Heart left ventricle (tissue), 16 donors: Measurements from ENCODE around the gene CD40. TPM values are rescaled to one million over a fixed set of nuclear protein-coding genes. Genes with fewer than 3 reads are reported as not detected.
"Not testable (repeated sequence)": the region's sequence is repeated elsewhere in the genome, so short reads cannot be mapped to it uniquely, and the experiment has no call there.

Experiments used
- ATAC-seq, 4 donors: fragments of 200-7000 bp; cut with Tn5 transposase; one replicate each; pipeline ENCODE4 v1.9.1; 2020 to 2022; ENCODE audit warnings: moderate library complexity in 4 of 4, mild to moderate bottlenecking in 3 of 4, moderate number of reproducible peaks in 1 of 4
- DNase-seq, 5 donors: peaks; one replicate each; pipeline ENCODE4 v3.0.0-alpha.2; 2020
- H3K27ac ChIP-seq, 12 donors: fragments of 200-600 bp; sonication (generic) in 4 of 12; one replicate each; pipeline versions ENCODE4 v1.5.0 to v1.8.0; 2016 to 2022; ENCODE audit warnings: mild to moderate bottlenecking in 2 of 12
- H3K27me3 ChIP-seq, 9 donors: fragments of 200-600 bp; sonication (generic) in 2 of 9; one replicate each; pipeline versions ENCODE4 v1.5.1 to v1.8.0; 2016 to 2022; ENCODE audit warnings: mild to moderate bottlenecking in 3 of 9
- H3K36me3 ChIP-seq, 9 donors: fragments of 200-600 bp; sonication (generic) in 2 of 9; one replicate each; pipeline versions ENCODE4 v1.5.0 to v1.8.0; 2018 to 2022; ENCODE audit warnings: mild to moderate bottlenecking in 2 of 9
- H3K4me1 ChIP-seq, 12 donors: fragments of 200-600 bp; sonication (generic) in 4 of 12; one replicate each; pipeline versions ENCODE4 v1.5.0 to v1.8.0; 2016 to 2022; ENCODE audit warnings: mild to moderate bottlenecking in 3 of 12
- H3K4me3 ChIP-seq, 12 donors: fragments of 200-600 bp; sonication (generic) in 4 of 12; one replicate each; pipeline versions ENCODE4 v1.5.0 to v1.8.0; 2017 to 2022; ENCODE audit warnings: mild to moderate bottlenecking in 9 of 12, moderate library complexity in 4 of 12
- H3K9me3 ChIP-seq, 12 donors: fragments of 200-600 bp; sonication (generic) in 4 of 12; one replicate each; pipeline versions ENCODE4 v1.5.0 to v1.8.0; 2016 to 2022; ENCODE audit warnings: mild to moderate bottlenecking in 1 of 12
- CTCF ChIP-seq, 12 donors: fragments of 200-600 bp; sonication (generic) in 4 of 12; IDR thresholded peaks; one replicate each; pipeline versions ENCODE4 v1.5.0 to v1.8.0; 2018 to 2022; ENCODE audit warnings: antibody characterized with exemption in 12 of 12, mild to moderate bottlenecking in 5 of 12
- POLR2A ChIP-seq, 2 donors: fragments of 450-650 bp; IDR thresholded peaks; one replicate each; pipeline ENCODE4 v1.6.1; 2017; ENCODE audit warnings: antibody characterized with exemption in 2 of 2, mild to moderate bottlenecking in 2 of 2, moderate library complexity in 2 of 2
- WGBS, 4 donors: extraction: QIAGEN DNeasy Blood & Tissue Kit in 2 of 4; methylation state at CpG; one replicate each; pipeline versions ENCODE4 v1.1.5 to v1.1.7; 2013 to 2018; 5-methylcytosine and 5-hydroxymethylcytosine counted together
- intact Hi-C, 10 donors: fragments of 100-400 bp; cut with DNase I; formaldehyde crosslinking; loops; one replicate each; pipeline versions ENCODE4 v1.11.1 to v1.14.2; 2022
- polyA plus RNA-seq, 2 donors: library from polyadenylated mRNA; stranded (reverse); fragments of 200-250 nt; gene quantifications; one replicate each; pipeline ENCODE4 v1.2.3, GENCODE V29; 2013
- total RNA-seq, 9 donors: library from RNA; depleted of rRNA in 2 of 9; stranded (reverse); fragments of >200 nt in 2 of 9; fragmentation: NEBNext Ultra II Directional in 3 of 9; extraction: Animal tissue kit (Norgen Biotek cat#: 25700) in 3 of 9; gene quantifications; one replicate each; pipeline versions ENCODE4 v1.1.0 to v1.2.4, GENCODE V29; 2016 to 2023
- donor health status: ischemic (EF 13 %, LVEDD 7.1; RV severe dilation, severe dysfunction).
- donor health status: healthy with polysubstance abuse.
- donor health status: DM: no; HTN: yes; CAD: no.
- donor health status: DM: no; HTN: no; CAD: no.
- donor health status: ischemic (EF 25% LVEDD 6.9; RV normal size, moderate dysfunction).
- donor health status: ischemic (EF 25% LVEDD 5.7; RV mildly dilated, moderate dysfunction).
- donor health status: healthy.
- donor health status: DM: yes; HTN: yes; CAD: no.
- donor health status: ischemic (EF 35%, LVEDD 5.7; RV mildly dilated, moderate dysfunction).
- donor health status: nonischemic (EF 11% LVEDD 7.7; RV severe dilation, severe dysfunction).
- donor health status: DM: yes; HTN: yes; CAD: no.
- donor health status: PGD.
- donor health status: ischemic (EF 29% LVEDD 5.4; RV normal size, mild dysfunction).
- donor health status: nonischemic (EF 23%, LVEDD 6.1; RV moderate dilation, normal function).

The CD40 gene
- total and polyA plus RNA-seq, 11 donors = 3.5 to 38.3 (median 5.5) TPM

DNA sequence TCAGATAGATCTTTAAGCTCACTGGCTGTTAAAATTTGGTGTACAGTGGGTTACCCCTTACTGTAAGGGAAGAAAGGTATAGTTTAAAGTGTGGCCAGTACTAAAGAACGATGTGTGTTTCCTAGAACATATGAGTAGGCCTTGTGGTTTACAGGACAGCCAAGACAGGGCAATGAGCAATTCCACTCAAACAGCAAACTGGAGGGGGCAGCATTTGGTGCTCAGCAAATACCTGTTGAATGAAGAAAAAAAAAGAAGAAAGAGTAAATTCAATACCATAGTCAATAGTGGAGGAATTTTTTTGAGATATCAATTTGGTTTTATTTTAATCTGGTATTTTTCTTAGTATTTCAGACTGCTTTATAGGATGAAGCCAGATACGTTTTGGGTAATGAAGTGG lies 24.6 kb upstream of the CD40 start:
- Histone ChIP-seq H3K4me1 (peaks cover 0 to 12% (median 8%) of the 10 kb centered on the region in 12 donors), H3K9me3 (no peaks in the 10 kb centered on the region), H3K4me3 (no peak overlapping the region), H3K36me3 (no peaks in the 10 kb centered on the region), H3K27me3 (peaks cover 0 to 17% (median 7%) of the 10 kb centered on the region in 9 donors), H3K27ac (no peak overlapping the region)
- intact Hi-C loops = no loop called here
- ATAC-seq (no peak), DNase-seq (no peak)
- 74 to 80% (median 76%) methylated on average over 2 of the region's 2 CpGs for WGBS, 4 donors
- no peak for TF ChIP-seq POLR2A (IDR thresholded peaks at IDR 0.05)
- no peak for TF ChIP-seq CTCF (IDR thresholded peaks at IDR 0.05)

DNA sequence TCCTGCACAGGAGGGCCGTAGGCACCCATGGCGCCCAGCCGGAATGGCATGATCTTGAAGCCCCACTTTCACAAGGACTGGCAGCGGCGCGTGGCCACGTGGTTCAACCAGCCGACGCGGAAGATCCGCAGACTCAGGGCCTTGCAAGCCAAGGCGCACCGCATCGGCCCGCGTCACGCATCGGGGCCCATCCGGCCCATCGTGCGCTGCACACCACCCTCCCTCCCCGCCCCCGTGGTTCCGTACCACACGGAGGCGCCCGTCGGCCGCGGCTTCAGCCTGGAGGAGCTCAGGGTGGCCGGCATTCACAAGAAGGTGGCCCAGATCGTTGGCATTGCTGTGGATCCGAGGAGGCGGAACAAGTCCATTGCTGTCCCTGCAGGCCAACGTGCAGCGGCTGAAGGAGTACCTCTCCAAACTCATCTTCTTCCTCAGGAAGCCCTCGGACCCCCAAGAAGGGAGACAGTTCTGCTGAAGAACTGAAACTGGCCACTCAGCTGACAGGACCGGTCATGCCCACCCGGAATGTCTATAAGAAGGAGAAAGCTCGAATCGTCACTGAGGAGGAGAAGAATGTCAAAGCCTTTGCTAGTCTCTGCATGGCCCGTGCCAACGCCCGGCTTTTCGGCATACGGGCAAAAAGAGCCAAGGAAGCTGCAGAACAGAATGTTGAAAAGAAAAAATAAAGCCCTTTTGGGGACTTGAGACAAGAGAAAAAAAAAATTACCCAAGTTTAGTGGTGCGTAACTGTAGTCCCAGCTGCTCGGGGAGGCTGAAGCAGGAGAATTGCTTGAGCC lies 18.4 kb upstream of the CD40 start:
- no peaks in the 10 kb centered on the region for H3K9me3 ChIP-seq
- H3K4me1 ChIP-seq = peaks cover 0 to 7% (median 0%) of the 10 kb centered on the region in 12 donors
- TF ChIP-seq CTCF (IDR thresholded peaks at IDR 0.05) = peak in 5 of 12 donors; percentile 15 to 37 (median 27)
- TF ChIP-seq POLR2A (IDR thresholded peaks at IDR 0.05) = no peak
- H3K27ac ChIP-seq = no peak overlapping the region
- intact Hi-C loops = no loop called here
- no peaks in the 10 kb centered on the region for H3K36me3 ChIP-seq
- ATAC-seq (peak in 3 of 4 donors; percentile 54 to 62 (median 58)), DNase-seq (peak in 2 of 5 donors; percentile 29 to 34)
- 29 to 63% (median 33%) methylated on average over 24 to 48 of the region's 48 CpGs for WGBS, 4 donors
- H3K27me3 ChIP-seq = peaks cover 12 to 66% (median 29%) of the 10 kb centered on the region in 9 donors
- H3K4me3 ChIP-seq = peak overlapping the region in 2 of 12 donors; percentile 6 to 18

- H3K4me1 ChIP-seq, H3K9me3 ChIP-seq, H3K4me3 ChIP-seq, H3K36me3 ChIP-seq, intact Hi-C loops, ATAC-seq, H3K27ac ChIP-seq, DNase-seq: not testable (repeated sequence)
- 83 to 87% (median 84%) methylated on average over 7 of the region's 7 CpGs for WGBS, 4 donors
- H3K27me3 ChIP-seq = peaks cover 12 to 67% (median 29%) of the 10 kb centered on the region in 9 donors
These were observed 17.7 kb upstream of the CD40 start for GRCh38 chr20:46100444-46100843.

DNA sequence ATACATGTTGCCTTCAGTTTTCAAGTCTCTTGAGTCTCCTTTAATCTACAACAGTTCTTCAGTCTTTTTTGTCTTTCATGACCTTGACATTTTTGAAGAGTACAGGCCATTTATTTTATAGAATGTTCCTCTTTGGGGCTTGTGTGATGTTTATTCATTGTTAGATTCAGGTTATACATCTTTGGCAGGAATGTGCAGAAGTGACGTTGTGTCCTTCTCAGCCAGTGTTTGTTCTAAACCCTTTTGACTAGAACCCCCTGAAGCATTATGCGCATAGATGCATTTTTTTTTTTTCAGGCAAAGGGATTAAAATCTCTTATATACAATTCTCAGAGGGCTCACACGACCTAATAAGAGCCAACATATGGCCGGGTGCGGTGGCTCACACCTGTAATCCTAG lies 17.1 kb upstream of the CD40 start:
- no peak for TF ChIP-seq POLR2A (IDR thresholded peaks at IDR 0.05)
- no peak for TF ChIP-seq CTCF (IDR thresholded peaks at IDR 0.05)
- ATAC-seq (no peak), DNase-seq (no peak)
- no peak overlapping the region for H3K4me3 ChIP-seq
- no peak overlapping the region for H3K27ac ChIP-seq
- H3K27me3 ChIP-seq = peaks cover 12 to 72% (median 29%) of the 10 kb centered on the region in 9 donors
- no peaks in the 10 kb centered on the region for H3K36me3 ChIP-seq
- intact Hi-C loops = no loop called here
- peaks cover 0 to 7% (median 0%) of the 10 kb centered on the region in 12 donors for H3K4me1 ChIP-seq
- WGBS, 4 donors = 80 to 85% (median 81%) methylated on average over 5 of the region's 5 CpGs
- H3K9me3 ChIP-seq = no peaks in the 10 kb centered on the region
